Osteocyte (in vitro differentiated cells): ENCODE results near the gene SUB1. TPM values are rescaled to one million over a fixed set of nuclear protein-coding genes. Genes with fewer than 3 reads are reported as not detected.

Experiments used
- DNase-seq: peaks from one replicate; pipeline ENCODE4 v3.0.0; 2021; ENCODE audit warnings: mixed read lengths; ENCODE audit not compliant: unreplicated experiment; ENCODE audit errors: extremely low spot score
- H3K27ac Mint-ChIP-seq: one replicate; pipeline ENCODE4 v1.8.0; 2021; ENCODE audit warnings: mild to moderate bottlenecking, mixed read lengths; ENCODE audit not compliant: unreplicated experiment
- H3K27me3 Mint-ChIP-seq: one replicate; pipeline ENCODE4 v1.8.0; 2021; ENCODE audit warnings: mixed read lengths; ENCODE audit not compliant: unreplicated experiment
- H3K36me3 Mint-ChIP-seq: one replicate; pipeline ENCODE4 v1.8.0; 2021; ENCODE audit warnings: mixed read lengths; ENCODE audit not compliant: unreplicated experiment
- H3K4me1 Mint-ChIP-seq: one replicate; pipeline ENCODE4 v1.8.0; 2021; ENCODE audit warnings: mixed read lengths; ENCODE audit not compliant: unreplicated experiment
- H3K4me3 Mint-ChIP-seq: one replicate; pipeline ENCODE4 v1.8.0; 2021; ENCODE audit warnings: mild to moderate bottlenecking, moderate library complexity, mixed read lengths; ENCODE audit not compliant: unreplicated experiment
- H3K9me3 Mint-ChIP-seq: one replicate; pipeline ENCODE4 v1.8.0; 2021; ENCODE audit warnings: mixed read lengths; ENCODE audit not compliant: unreplicated experiment
- CTCF ChIP-seq: fragments of 200-600 bp; sonication (generic); IDR thresholded peaks from 2 replicates; pipeline ENCODE4 v1.5.0; 2021; ENCODE audit warnings: antibody characterized with exemption, mild to moderate bottlenecking, moderate library complexity
- total RNA-seq: library from RNA; stranded (reverse); gene quantifications from 2 replicates; pipeline ENCODE4 v1.2.1, GENCODE V29; 2021

The SUB1 gene
- total RNA-seq, 1 donor from 2014 or later, result 191 TPM

- no peak for TF ChIP-seq CTCF
- Mint-ChIP-seq H3K36me3 (no peaks in the 10 kb centered on the region), H3K4me1 (peaks cover 6% of the 10 kb centered on the region), H3K27me3 (no peaks in the 10 kb centered on the region), H3K4me3 (no peak overlapping the region), H3K27ac (no peak overlapping the region), H3K9me3 (peaks cover 7% of the 10 kb centered on the region)
- no peak for DNase-seq
Observed at GRCh38 chr5:32651088-32651487, 65.7 kb downstream of the SUB1 start.

GRCh38 chr5:32651638-32652037 is 66.3 kb downstream of the SUB1 start:
- H3K4me3 Mint-ChIP-seq, result no peak overlapping the region
- DNase-seq, result no peak
- no peak overlapping the region for H3K27ac Mint-ChIP-seq
- H3K27me3 Mint-ChIP-seq, result no peaks in the 10 kb centered on the region
- peaks cover 7% of the 10 kb centered on the region for H3K9me3 Mint-ChIP-seq
- no peaks in the 10 kb centered on the region for H3K36me3 Mint-ChIP-seq
- TF ChIP-seq CTCF, result no peak
- H3K4me1 Mint-ChIP-seq, result peaks cover under 1% of the 10 kb centered on the region

Other genes starting within 250 kb of the SUB1 start
- 85.6 and 87.1 TPM in 2 replicates for gene ZFR, start 140.8 kb upstream of the SUB1 start, total RNA-seq
- gene NPR3, start 125.8 kb downstream of the SUB1 start, total RNA-seq, result 92.2 and 97.4 TPM in 2 replicates